GM12874 (cell line): ENCODE data around the gene OSBPL2.

Experiments used
- CTCF ChIP-seq: IDR thresholded peaks from 2 replicates; pipeline ENCODE4 v1.5.1; 2011; ENCODE audit warnings: low read depth, mild to moderate bottlenecking, control low read depth, low read length, moderate library complexity; ENCODE audit not compliant: insufficient read depth

OSBPL2 gene

GRCh38 chr20:62276439-62276838, 38.1 kb downstream of the OSBPL2 start:
- no peak for TF ChIP-seq CTCF

- TF ChIP-seq CTCF = no peak
These were observed 38.9 kb downstream of the OSBPL2 start for GRCh38 chr20:62277253-62277652.

- no peak for TF ChIP-seq CTCF
These were observed 42.0 kb downstream of the OSBPL2 start for GRCh38 chr20:62280303-62280702.

GRCh38 chr20:62281161-62281933, 43.0 kb downstream of the OSBPL2 start:
- TF ChIP-seq CTCF = no peak

- no peak for TF ChIP-seq CTCF
These were observed 43.8 kb downstream of the OSBPL2 start for GRCh38 chr20:62282103-62282502.

- TF ChIP-seq CTCF = no peak
These were observed 44.7 kb downstream of the OSBPL2 start for GRCh38 chr20:62282877-62283503.

- TF ChIP-seq CTCF = no peak
These were observed 46.1 kb downstream of the OSBPL2 start for GRCh38 chr20:62284448-62284847.
